Stomach (tissue), 9 donors: ENCODE data around the gene MEFV. TPM values are rescaled to one million over a fixed set of nuclear protein-coding genes. Genes with fewer than 3 reads are reported as not detected.
A peak's percentile ranks its signal among the peaks of the same experiment; 100 is the strongest.

Source experiments
- DNase-seq, 2 donors: peaks; one replicate each; pipeline versions ENCODE4 v3.0.0 to v3.0.0-alpha.2; 2013 to 2019
- H3K27ac ChIP-seq, 5 donors: fragments of 200-600 bp in 4 of 5; sonication (generic) in 4 of 5; one replicate each; pipeline ENCODE4 v1.5.1; 2013 to 2019; ENCODE audit warnings: mild to moderate bottlenecking in 1 of 5, moderate library complexity in 1 of 5
- H3K27me3 ChIP-seq, 3 donors: fragments of 200-600 bp; sonication (generic); one replicate each; pipeline ENCODE4 v1.5.1; 2017 to 2019; ENCODE audit warnings: mixed run types in 1 of 3
- H3K36me3 ChIP-seq, 4 donors: fragments of 200-600 bp; sonication (generic); 1 replicate in 3 of 4; 2 replicates in 1 of 4; pipeline ENCODE4 v1.5.1; 2016 to 2019
- H3K4me1 ChIP-seq, 4 donors: fragments of 200-600 bp; sonication (generic); one replicate each; pipeline ENCODE4 v1.5.1; 2016 to 2019
- H3K4me3 ChIP-seq, 4 donors: fragments of 200-600 bp; sonication (generic) in 3 of 4; one replicate each; pipeline ENCODE4 v1.5.1; 2016 to 2019; ENCODE audit warnings: mild to moderate bottlenecking in 1 of 4
- H3K9me3 ChIP-seq, 4 donors: fragments of 200-600 bp; sonication (generic); one replicate each; pipeline ENCODE4 v1.5.1; 2016 to 2019
- EP300 ChIP-seq: sonication (generic); formaldehyde crosslinking; IDR thresholded peaks from one replicate; pipeline ENCODE4 v1.6.1; 2017; ENCODE audit warnings: antibody characterized with exemption
- POLR2A ChIP-seq, 4 donors: fragments of 450-650 bp; IDR thresholded peaks; one replicate each; pipeline ENCODE4 v1.6.1; 2016; ENCODE audit warnings: antibody characterized with exemption in 4 of 4, control low read depth in 2 of 4, mild to moderate bottlenecking in 1 of 4, moderate library complexity in 1 of 4
- POLR2AphosphoS5 ChIP-seq, 3 donors: sonication (generic); formaldehyde crosslinking; IDR thresholded peaks; one replicate each; pipeline ENCODE4 v1.6.1; 2016; ENCODE audit warnings: antibody characterized with exemption in 3 of 3
- WGBS, 5 donors: extraction: QIAGEN DNeasy Blood & Tissue Kit in 3 of 5; methylation state at CpG; one replicate each; pipeline versions ENCODE4 v1.1.5 to v1.1.7; 2013 to 2018; 5-methylcytosine and 5-hydroxymethylcytosine counted together
- intact Hi-C: fragments of 100-400 bp; cut with DNase I; formaldehyde crosslinking; loops from one replicate; pipeline ENCODE4 v1.15.1; 2023; ENCODE audit warnings: low total_unique reads
- polyA plus RNA-seq, 3 donors: library from polyadenylated mRNA; stranded (reverse); fragments of 200-250 nt; gene quantifications; one replicate each; pipeline ENCODE4 v1.2.3, GENCODE V29; 2013
- total RNA-seq, 5 donors: library from RNA; depleted of rRNA; stranded (reverse); fragments of >200 nt; gene quantifications; one replicate each; pipeline versions ENCODE4 v1.1.0 to v1.2.3, GENCODE V29; 2014 to 2016
- TF ChIP-seq, protein P1 (sequence below), 7 experiments: fragments of 450-650 bp in 4 of 7; fragments of 200-600 bp in 3 of 7; sonication (generic) in 3 of 7; IDR thresholded peaks; one replicate each; pipeline ENCODE4 v1.5.1; 2016 to 2019; ENCODE audit warnings: antibody characterized with exemption in 7 of 7, control low read depth in 2 of 7, mild to moderate bottlenecking in 1 of 7
- donor health status: healthy with polysubstance abuse.
- donor health status: Bipolar disorder and iron deficiency.
- donor health status: healthy.

Gene MEFV
- total and polyA plus RNA-seq, 8 donors = 0.15 to 24.5 (median 0.80) TPM

DNA sequence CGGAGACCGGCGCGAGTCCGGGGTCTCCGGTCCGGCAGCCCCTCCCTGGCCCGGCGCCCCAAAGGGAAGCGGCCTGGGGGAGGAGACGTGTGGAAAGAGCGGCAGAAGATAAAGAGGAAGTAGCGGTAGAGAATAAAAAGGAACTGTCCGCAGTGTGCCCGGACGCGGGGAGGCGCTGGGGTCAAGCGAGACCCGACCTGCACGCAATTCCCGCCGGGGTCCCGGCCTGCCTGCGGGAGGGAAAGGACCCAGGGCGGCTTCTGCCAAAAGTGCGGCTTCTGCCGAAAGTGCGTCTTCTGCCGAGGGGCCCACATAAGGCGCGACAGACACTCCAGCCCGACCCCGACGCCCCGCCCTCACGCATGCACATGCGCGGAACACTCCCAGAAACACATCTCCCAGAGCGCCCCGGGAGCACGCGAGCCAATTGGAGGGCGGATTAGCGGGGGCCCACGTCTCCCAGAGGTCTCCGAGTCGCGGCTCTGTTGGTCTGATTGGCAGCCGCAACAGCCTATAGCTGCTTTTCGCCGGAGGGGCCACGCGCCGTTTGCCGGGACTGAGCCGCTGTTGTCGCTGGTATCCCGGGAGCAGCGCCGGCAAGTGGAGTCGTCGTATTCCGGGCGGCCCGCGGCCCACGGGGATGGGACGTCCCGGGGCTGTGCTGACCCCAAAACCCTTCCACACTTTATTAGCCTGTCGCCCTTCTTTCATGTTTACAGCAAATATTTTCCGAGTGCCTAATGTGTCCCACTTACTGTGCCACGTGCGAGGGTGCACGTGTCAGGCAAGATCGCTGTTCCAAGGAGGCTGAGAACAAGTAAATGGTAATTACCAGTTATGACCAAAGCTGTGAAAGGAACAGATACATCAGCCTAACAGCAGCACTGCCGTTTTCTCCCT, 8.0 kb upstream of the MEFV start:
- 1 to 4% (median 1%) methylated on average over 48 to 77 of the region's 77 CpGs for WGBS, 5 donors
- peaks cover 0 to 4% (median 0%) of the 10 kb centered on the region in 4 donors for H3K9me3 ChIP-seq
- H3K4me3 ChIP-seq = peak overlapping the region; percentile 60 to 82 (median 72)
- peak overlapping the region; percentile 94 to 100 (median 98) for H3K27ac ChIP-seq
- peaks cover 0 to 37% (median 28%) of the 10 kb centered on the region in 4 donors for H3K36me3 ChIP-seq
- DNase-seq = peak; percentile 95 to 99
- H3K4me1 ChIP-seq = peaks cover 4 to 37% (median 22%) of the 10 kb centered on the region in 4 donors
- TF ChIP-seq POLR2A (IDR thresholded peaks at IDR 0.05) (peak in 1 of 4 donors; percentile 41), EP300 (no peak), POLR2AphosphoS5 (IDR thresholded peaks at IDR 0.05) (peak; percentile 80 to 93 (median 82))
- TF ChIP-seq, protein P1, sequence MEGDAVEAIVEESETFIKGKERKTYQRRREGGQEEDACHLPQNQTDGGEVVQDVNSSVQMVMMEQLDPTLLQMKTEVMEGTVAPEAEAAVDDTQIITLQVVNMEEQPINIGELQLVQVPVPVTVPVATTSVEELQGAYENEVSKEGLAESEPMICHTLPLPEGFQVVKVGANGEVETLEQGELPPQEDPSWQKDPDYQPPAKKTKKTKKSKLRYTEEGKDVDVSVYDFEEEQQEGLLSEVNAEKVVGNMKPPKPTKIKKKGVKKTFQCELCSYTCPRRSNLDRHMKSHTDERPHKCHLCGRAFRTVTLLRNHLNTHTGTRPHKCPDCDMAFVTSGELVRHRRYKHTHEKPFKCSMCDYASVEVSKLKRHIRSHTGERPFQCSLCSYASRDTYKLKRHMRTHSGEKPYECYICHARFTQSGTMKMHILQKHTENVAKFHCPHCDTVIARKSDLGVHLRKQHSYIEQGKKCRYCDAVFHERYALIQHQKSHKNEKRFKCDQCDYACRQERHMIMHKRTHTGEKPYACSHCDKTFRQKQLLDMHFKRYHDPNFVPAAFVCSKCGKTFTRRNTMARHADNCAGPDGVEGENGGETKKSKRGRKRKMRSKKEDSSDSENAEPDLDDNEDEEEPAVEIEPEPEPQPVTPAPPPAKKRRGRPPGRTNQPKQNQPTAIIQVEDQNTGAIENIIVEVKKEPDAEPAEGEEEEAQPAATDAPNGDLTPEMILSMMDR (IDR thresholded peaks at IDR 0.05) = peak in 1 of 7 experiments; percentile 29
- no peaks in the 10 kb centered on the region for H3K27me3 ChIP-seq
- intact Hi-C loops = no loop called here

DNA sequence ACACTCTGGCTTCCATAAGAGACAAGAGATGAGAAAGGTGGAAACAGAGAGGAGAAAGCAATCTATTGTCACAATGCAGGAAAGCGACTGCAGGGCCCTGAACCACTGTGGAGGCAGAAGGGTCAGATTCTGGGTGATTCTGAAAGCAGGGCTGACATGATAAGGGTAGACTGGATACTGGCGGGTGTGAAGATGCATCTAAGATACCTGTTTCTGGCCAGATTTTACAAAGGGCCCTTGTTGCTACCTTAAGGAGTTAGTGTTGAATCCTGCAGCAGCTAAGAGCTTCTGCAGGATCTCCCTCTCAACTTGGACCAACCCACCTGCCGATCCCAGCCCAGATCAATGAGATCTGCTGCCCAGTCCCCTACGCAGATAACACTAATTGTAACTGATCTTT, 6.1 kb upstream of the MEFV start:
- Histone ChIP-seq H3K27me3 (peaks cover 0 to 7% (median 0%) of the 10 kb centered on the region in 3 donors), H3K36me3 (peaks cover 0 to 21% (median 13%) of the 10 kb centered on the region in 4 donors), H3K4me3 (no peak overlapping the region), H3K4me1 (peaks cover 4 to 37% (median 22%) of the 10 kb centered on the region in 4 donors), H3K9me3 (peaks cover 0 to 4% (median 0%) of the 10 kb centered on the region in 4 donors), H3K27ac (peak overlapping the region in 3 of 5 donors; percentile 98 to 100 (median 99))
- intact Hi-C loops = no loop called here
- WGBS, 5 donors = 86 to 94% (median 89%) methylated on average over 4 of the region's 4 CpGs
- TF ChIP-seq POLR2AphosphoS5 (IDR thresholded peaks at IDR 0.05) (no peak), POLR2A (IDR thresholded peaks at IDR 0.05) (no peak), EP300 (no peak)
- TF ChIP-seq, protein P1 (IDR thresholded peaks at IDR 0.05) = no peak
- no peak for DNase-seq

DNA sequence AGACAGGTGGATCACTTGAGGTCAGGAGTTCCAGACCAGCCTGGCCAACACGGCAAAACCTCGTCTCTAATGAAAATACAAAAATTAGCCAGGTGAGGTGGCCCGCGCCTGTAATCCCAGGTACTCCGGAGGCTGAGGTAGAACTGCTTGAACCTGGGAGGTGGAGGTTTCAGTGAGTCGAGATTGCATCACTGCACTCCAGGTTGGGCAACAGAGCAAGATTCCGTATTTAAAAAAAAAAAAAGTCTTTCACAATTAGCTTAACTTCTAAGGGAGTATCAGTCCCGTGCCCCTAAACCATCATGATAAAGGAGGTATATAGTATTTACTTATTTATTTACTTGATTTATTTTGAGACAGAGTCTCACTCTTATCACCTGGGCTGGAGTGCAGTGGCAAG, 3.4 kb upstream of the MEFV start:
- 83 to 88% (median 84%) methylated on average over 8 of the region's 8 CpGs for whole genome bisulfite sequencing, 5 donors
- intact Hi-C loops = no loop called here
- H3K4me1 ChIP-seq = peaks cover 2 to 15% (median 5%) of the 10 kb centered on the region in 4 donors
- TF ChIP-seq POLR2A (IDR thresholded peaks at IDR 0.05) (no peak), EP300 (no peak), POLR2AphosphoS5 (IDR thresholded peaks at IDR 0.05) (no peak)
- TF ChIP-seq, protein P1 (IDR thresholded peaks at IDR 0.05) = no peak
- no peak for DNase-seq
- H3K36me3 ChIP-seq = no peaks in the 10 kb centered on the region
- H3K4me3 ChIP-seq = no peak overlapping the region
- H3K9me3 ChIP-seq = no peaks in the 10 kb centered on the region
- H3K27me3 ChIP-seq = peaks cover 0 to 26% (median 0%) of the 10 kb centered on the region in 3 donors
- peak overlapping the region in 2 of 5 donors; percentile 70 to 76 for H3K27ac ChIP-seq

DNA sequence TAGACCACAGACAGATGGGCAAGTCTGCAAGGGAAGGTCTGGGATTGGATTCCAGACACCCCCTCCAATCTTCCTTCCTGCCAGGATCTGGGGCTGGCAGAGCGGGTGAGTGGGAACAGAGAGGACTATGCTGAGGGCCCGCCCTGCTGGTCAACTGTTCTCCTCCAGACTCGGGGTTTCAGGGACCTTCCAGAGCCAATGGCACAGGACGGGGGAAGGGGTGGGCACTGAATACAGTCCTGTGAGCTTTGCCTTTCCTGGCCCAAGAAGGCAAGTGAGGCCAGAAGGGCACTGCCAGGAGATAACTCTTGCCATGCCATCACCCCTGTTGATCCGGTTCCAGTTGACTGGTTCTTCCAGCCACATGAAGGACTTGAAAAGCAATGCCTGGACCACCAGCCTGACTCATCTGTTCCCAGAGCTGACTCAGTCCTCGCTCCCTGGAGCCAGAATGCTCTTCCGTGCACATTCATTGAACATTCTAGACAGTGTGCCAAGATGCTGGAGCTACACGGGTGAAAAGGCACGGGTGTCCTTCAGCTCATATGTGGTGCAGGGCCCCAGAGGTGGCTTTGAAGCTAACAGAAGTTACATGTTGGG, 533 bp upstream of the MEFV start:
- no peak for DNase-seq
- Histone ChIP-seq H3K27ac (peak overlapping the region in 1 of 5 donors; percentile 70), H3K4me1 (no peaks in the 10 kb centered on the region), H3K4me3 (peak overlapping the region in 1 of 4 donors; percentile 35), H3K9me3 (no peaks in the 10 kb centered on the region), H3K27me3 (peaks cover 0 to 39% (median 0%) of the 10 kb centered on the region in 3 donors), H3K36me3 (no peaks in the 10 kb centered on the region)
- intact Hi-C loops = no loop called here
- no peak for TF ChIP-seq POLR2A (IDR thresholded peaks at IDR 0.05)
- no peak for TF ChIP-seq EP300
- 78 to 85% (median 79%) methylated on average over 7 to 9 of the region's 9 CpGs for WGBS, 5 donors
